HG03457 (cell line): Measurements from ENCODE around the gene LHPP.
"Not testable (repeated sequence)": the region's sequence is repeated elsewhere in the genome, so short reads cannot be mapped to it uniquely, and the experiment has no call there.

Experiments used
- ATAC-seq: cut with Tn5 transposase; IDR thresholded peaks from one replicate; pipeline ENCODE4 v1.9.1; 2021; ENCODE audit warnings: moderate number of reproducible peaks; ENCODE audit not compliant: unreplicated experiment

Gene LHPP

GRCh38 chr10:124534826-124535601 lies 73.4 kb downstream of the LHPP start:
- no peak for ATAC-seq

GRCh38 chr10:124535731-124536495 lies 74.3 kb downstream of the LHPP start:
- ATAC-seq = no peak

GRCh38 chr10:124536496-124537050 lies 75.0 kb downstream of the LHPP start:
- ATAC-seq = no peak

- ATAC-seq = no peak
Observed at GRCh38 chr10:124537166-124537725, 75.6 kb downstream of the LHPP start.

- ATAC-seq = no peak
Observed at GRCh38 chr10:124537891-124538290, 76.3 kb downstream of the LHPP start.

DNA sequence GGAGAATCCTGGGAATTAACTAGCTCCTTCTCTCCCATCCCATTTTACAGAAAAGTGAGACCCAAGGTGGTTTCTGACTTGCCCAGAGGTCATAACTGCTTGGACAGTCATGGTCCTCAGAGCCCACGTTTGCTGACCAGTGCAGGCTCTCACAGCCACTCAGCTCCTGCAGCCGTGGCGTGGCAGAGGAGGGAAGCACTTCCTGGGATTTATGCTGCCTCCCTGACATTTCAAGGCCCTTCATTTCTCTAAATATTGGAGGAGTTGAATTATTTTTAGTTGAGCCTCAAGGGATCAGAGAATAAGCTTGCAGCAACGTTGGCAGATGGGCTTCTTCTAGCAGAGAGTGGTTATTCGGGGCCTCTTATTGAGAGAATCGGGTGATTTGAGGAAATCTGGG lies 77.1 kb downstream of the LHPP start:
- ATAC-seq = no peak

DNA sequence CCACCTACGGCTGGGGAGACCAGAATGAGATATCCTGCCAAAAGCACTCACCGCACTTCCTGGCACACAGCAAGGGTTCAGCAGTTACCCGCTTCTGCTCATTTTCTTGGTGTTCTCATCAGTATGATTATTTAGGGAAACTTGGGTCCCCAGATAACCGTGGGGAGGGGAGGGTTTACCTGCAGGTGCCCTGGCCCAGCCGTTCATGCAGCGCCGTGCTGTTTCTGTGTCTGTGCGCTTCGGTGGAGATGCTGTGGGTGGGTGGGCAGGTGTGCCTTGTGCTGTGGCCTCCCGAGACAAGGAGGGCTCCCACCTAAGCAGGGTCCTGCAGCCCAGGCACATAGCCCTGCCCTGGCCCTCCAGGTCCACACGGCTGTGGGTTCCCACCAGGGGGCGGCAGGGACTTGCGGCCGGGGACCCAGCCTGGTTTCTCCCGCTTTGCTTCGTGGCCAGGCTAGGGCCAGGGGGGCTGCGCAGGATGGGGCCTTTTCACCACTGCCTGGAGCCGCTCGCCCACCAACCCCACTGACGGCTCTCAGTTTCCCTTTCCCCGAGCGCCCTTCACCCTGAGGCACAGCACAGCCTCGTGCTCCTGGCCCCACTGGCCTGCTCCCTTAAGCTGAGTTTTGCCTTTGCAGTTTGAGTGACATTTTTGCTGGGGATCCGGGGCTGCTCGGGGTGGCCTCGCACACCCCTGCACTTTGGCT lies 78.5 kb downstream of the LHPP start:
- no peak for ATAC-seq

- no peak for ATAC-seq
Observed at GRCh38 chr10:124541076-124541903, 79.7 kb downstream of the LHPP start.

GRCh38 chr10:124542336-124542735 lies 80.7 kb downstream of the LHPP start:
- no peak for ATAC-seq

- no peak for ATAC-seq
Observed at GRCh38 chr10:124543146-124543545, 81.5 kb downstream of the LHPP start.

DNA sequence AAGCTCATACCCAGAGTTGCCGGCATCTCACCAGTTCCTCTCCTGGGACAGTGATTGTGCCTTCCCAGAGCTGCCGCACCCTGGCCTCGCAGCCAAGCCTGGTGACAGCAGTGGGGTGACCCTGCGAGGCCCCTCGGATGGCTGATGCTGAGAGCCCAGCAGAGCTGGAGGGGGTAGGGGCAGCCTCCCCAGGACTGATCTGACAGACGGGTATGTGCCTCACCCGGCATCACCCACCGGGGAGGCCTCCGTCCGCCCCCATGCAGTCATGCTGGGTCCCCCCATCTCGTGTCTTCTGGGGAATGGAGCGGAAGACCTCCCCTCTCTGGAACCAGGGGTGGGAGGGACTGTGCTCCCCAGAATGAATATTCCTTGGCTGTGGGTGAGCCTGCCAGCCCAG lies 82.3 kb downstream of the LHPP start:
- ATAC-seq = no peak

- ATAC-seq = no peak
Observed at GRCh38 chr10:124544711-124545110, 83.1 kb downstream of the LHPP start.

DNA sequence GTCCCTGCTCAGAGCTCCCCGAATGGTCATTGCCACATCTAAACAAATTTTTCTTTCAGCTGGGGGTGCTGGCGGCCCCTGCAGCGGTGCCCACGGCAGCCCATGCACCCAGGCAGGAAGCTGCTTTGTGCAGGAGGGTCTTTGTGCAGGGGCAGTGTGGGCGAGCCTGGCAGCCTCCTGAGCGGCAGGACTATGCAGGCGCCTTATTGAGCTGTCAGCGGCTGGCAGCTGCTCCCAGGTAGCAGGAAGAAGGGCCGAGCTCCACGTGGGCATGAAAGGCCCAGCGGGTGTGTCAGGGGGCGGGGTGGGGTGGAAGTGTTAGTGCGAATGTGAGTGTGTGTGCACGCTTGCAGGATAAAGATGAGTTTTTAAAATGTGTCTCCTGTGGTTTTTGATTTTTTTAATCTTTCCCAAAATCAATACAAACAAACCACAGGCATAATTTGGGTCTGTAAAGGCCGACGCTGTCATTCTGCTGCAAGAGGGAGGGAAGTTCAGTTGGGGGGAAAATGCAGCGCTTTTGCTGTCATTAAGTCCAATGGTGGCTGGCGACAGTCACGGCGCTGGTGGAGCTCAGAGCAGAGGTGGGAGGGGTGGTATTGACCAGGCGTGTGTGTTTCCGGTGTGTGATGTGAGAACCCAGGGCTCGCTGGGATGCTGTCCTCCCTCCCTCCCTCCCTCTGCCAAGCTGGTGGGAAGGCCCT lies 83.9 kb downstream of the LHPP start:
- no peak for ATAC-seq

GRCh38 chr10:124546055-124546369 lies 84.4 kb downstream of the LHPP start:
- no peak for ATAC-seq

- ATAC-seq = no peak
Observed at GRCh38 chr10:124546957-124547646, 85.5 kb downstream of the LHPP start.

- no peak for ATAC-seq
Observed at GRCh38 chr10:124547647-124548168, 86.1 kb downstream of the LHPP start.

- ATAC-seq = not testable (repeated sequence)
Observed at GRCh38 chr10:124549171-124549570, 87.5 kb downstream of the LHPP start.

- ATAC-seq = no peak
Observed at GRCh38 chr10:124550293-124551034, 88.8 kb downstream of the LHPP start.
